ENCODE data around the gene MIGA2. TPM values are rescaled to one million over a fixed set of nuclear protein-coding genes. Genes with fewer than 3 reads are reported as not detected.

MIGA2 gene
- total and polyA plus RNA-seq, 2 of the 8 experiments (the other 6 are each of a cell fraction or from before 2014, with no cell fraction given), result 24.6 to 39.0 TPM

- no peak for FAIRE-seq
- no peak overlapping the region for H3K56ac ChIP-seq (replicated peaks; ENCODE audit: insufficient read length, low read depth, low read length)
- peaks cover under 1 to 14% of the 10 kb centered on the region in 2 experiments; a peak in 3 of 4 replicates for H3K79me2 ChIP-seq (ENCODE audit: control insufficient read depth in 1 of 2, insufficient read depth in 2 of 2, low read length in 2 of 2)
- no peak overlapping the region for H3K4ac ChIP-seq (replicated peaks; ENCODE audit: insufficient read length, low read depth, low read length)
- no peak overlapping the region for H3K27ac ChIP-seq (ENCODE audit: low read depth, low read length)
- H3K9ac ChIP-seq (replicated peaks in 1 of 4; ENCODE audit: extremely low read depth in 1 of 4, low read depth in 3 of 4, low read length in 3 of 4), result no peak overlapping the region
- CTCF ChIA-PET (ENCODE audit: partially characterized antibody), result no interaction called here
- POLR2A ChIA-PET (ENCODE audit: partially characterized antibody), result no interaction called here
- H3K36me3 ChIP-seq (ENCODE audit: control insufficient read depth in 2 of 4, insufficient read depth in 4 of 4, low read length in 3 of 4), result no peaks in the 10 kb centered on the region
- peaks cover 7% of the 10 kb centered on the region for H3K23me2 ChIP-seq (ENCODE audit: low read depth, low read length)
- H2BK20ac ChIP-seq (ENCODE audit: low read length), result no peak overlapping the region
- H2BK15ac ChIP-seq (ENCODE audit: low read length), result no peak overlapping the region
- H4K5ac ChIP-seq (ENCODE audit: insufficient read length, low read depth, low read length), result no peak overlapping the region
- no peak overlapping the region for H3K4me3 ChIP-seq (ENCODE audit: extremely low read depth in 1 of 4, insufficient read depth in 2 of 4, low read depth in 3 of 4, low read length in 4 of 4)
- H3K4me1 ChIP-seq (replicated peaks in 1 of 4; ENCODE audit: control insufficient read depth in 3 of 4, insufficient read depth in 4 of 4, low read length in 3 of 4), result peaks cover 6 to 10% (median 7%) of the 10 kb centered on the region in 4 experiments
- H4K20me1 ChIP-seq (replicated peaks in 1 of 2; ENCODE audit: control insufficient read depth in 1 of 2, insufficient read depth in 2 of 2, low read length in 2 of 2), result peaks cover 0 to 2% of the 10 kb centered on the region in 2 experiments
- no peak overlapping the region for H3K23ac ChIP-seq (ENCODE audit: insufficient read length)
- no peaks in the 10 kb centered on the region for H3K27me3 ChIP-seq (replicated peaks in 1 of 4; ENCODE audit: control insufficient read depth in 3 of 4, extremely low read depth in 1 of 4, insufficient read depth in 3 of 4, low read length in 3 of 4)
- DNase-seq (ENCODE audit: low read depth in 1 of 2, low spot score in 2 of 2), result no peak
- no peaks in the 10 kb centered on the region for H3K79me1 ChIP-seq (ENCODE audit: low read depth, low read length)
- H2BK5ac ChIP-seq (ENCODE audit: low read depth, low read length), result no peak overlapping the region
- no peak overlapping the region for H4K8ac ChIP-seq (ENCODE audit: extremely low read depth, insufficient read depth, low read length)
- no peaks in the 10 kb centered on the region for H3K9me3 ChIP-seq (ENCODE audit: insufficient read depth in 2 of 2, low read depth in 1 of 2, low read length in 1 of 2)
- H2BK12ac ChIP-seq (ENCODE audit: low read depth, low read length), result no peak overlapping the region
- no peak overlapping the region for H2AFZ ChIP-seq (ENCODE audit: low read length)
- H2AK5ac ChIP-seq (ENCODE audit: low read depth, low read length), result no peak overlapping the region
- H2BK120ac ChIP-seq (replicated peaks; ENCODE audit: low read depth, low read length), result no peak overlapping the region
- no peak overlapping the region for H3K14ac ChIP-seq (ENCODE audit: insufficient read length)
- no peak overlapping the region for H4K91ac ChIP-seq (replicated peaks; ENCODE audit: insufficient read length, low read length)
- H3K18ac ChIP-seq (ENCODE audit: extremely low read depth, low read length), result no peak overlapping the region
- WGBS, 2 experiments (ENCODE audit: extremely low coverage in 1 of 2, insufficient coverage in 1 of 2, insufficient read length in 1 of 2, insufficient replicate concordance in 2 of 2, low coverage in 1 of 2, low lambda C conversion rate in 2 of 2, missing lambda C conversion rate in 1 of 2), result 87% methylated on average over 11 of the region's 11 CpGs; no CpG with 5 or more reads in 1 of the 2 experiments
- H3K4me2 ChIP-seq (ENCODE audit: insufficient read depth in 1 of 2, low read depth in 2 of 2, low read length in 2 of 2), result no peak overlapping the region
- TF ChIP-seq RNF2 (IDR thresholded peaks at IDR 0.05; ENCODE audit: borderline replicate concordance, low read depth, low read length, missing control alignments, poor library complexity, severe bottlenecking) (no peak), EP300 (IDR thresholded peaks at IDR 0.05; ENCODE audit: borderline replicate concordance in 1 of 2, low read depth in 2 of 2, low read length in 2 of 2) (no peak), MAFK (IDR thresholded peaks at IDR 0.05; ENCODE audit: low read depth, low read length) (no peak), TAF7 (optimal IDR thresholded peaks at IDR 0.05; ENCODE audit: borderline replicate concordance, low read depth, low read length) (no peak), KDM5A (IDR thresholded peaks at IDR 0.05; ENCODE audit: low read length) (no peak), CHD2 (IDR thresholded peaks at IDR 0.05; ENCODE audit: low read length) (no peak), NANOG (IDR thresholded peaks at IDR 0.05; ENCODE audit: insufficient read depth, low read depth, low read length, poor library complexity, severe bottlenecking) (no peak), USF2 (IDR thresholded peaks at IDR 0.05; ENCODE audit: low read length) (no peak), FOSL1 (IDR thresholded peaks at IDR 0.05; ENCODE audit: insufficient read depth, low read depth, low read length) (no peak), POLR2A (IDR thresholded peaks at IDR 0.05; ENCODE audit: control extremely low read depth in 1 of 2, low read depth in 2 of 2, low read length in 2 of 2) (no peak), KDM1A (IDR thresholded peaks at IDR 0.05; ENCODE audit: borderline replicate concordance, low read length) (no peak), CBX5 (IDR thresholded peaks at IDR 0.05; ENCODE audit: low read depth, low read length) (no peak), BACH1 (IDR thresholded peaks at IDR 0.05; ENCODE audit: low read length) (no peak)
Measured at GRCh38 chr9:129076640-129077037, 40.2 kb downstream of the MIGA2 start.

Measured in H1 (cell line).